Adrenal gland (tissue), 5 donors: ENCODE data around the gene PGP.

ENCODE experiments used
- CTCF ChIP-seq, 6 experiments: fragments of 450-650 bp in 4 of 6; fragments of 200-600 bp in 2 of 6; sonication (generic) in 1 of 6; IDR thresholded peaks; 1 replicate in 5 of 6; 2 replicates in 1 of 6; pipeline versions ENCODE4 v1.5.1 to v1.8.0; 2016 to 2021; ENCODE audit warnings: antibody characterized with exemption in 6 of 6, mild to moderate bottlenecking in 2 of 6, moderate library complexity in 1 of 6
- POLR2A ChIP-seq, 2 donors: fragments of 450-650 bp; IDR thresholded peaks; one replicate each; pipeline ENCODE4 v1.6.1; 2017; ENCODE audit warnings: antibody characterized with exemption in 2 of 2, mild to moderate bottlenecking in 2 of 2, moderate library complexity in 1 of 2
- donor health status: DM: no; HTN: no; CAD: no.

GRCh38 chr16:2205104-2205966 is 9.3 kb downstream of the PGP start, which contains the start of gene MLST8:
- TF ChIP-seq CTCF (IDR thresholded peaks at IDR 0.05) (peak in 3 of 6 experiments; percentile 4 to 13 (median 13)), POLR2A (IDR thresholded peaks at IDR 0.05) (peak; percentile 83 to 89)
